HepG2 (cell line): Measurements from ENCODE around the gene MAMSTR. TPM values are rescaled to one million over a fixed set of nuclear protein-coding genes. Genes with fewer than 3 reads are reported as not detected.

Experiments used
- AHDC1 ChIP-seq: sonication (generic); formaldehyde crosslinking; IDR thresholded peaks from 2 replicates; pipeline ENCODE4 v1.5.1; 2020; ENCODE audit warnings: mild to moderate bottlenecking, missing genetic modification reagents, borderline replicate concordance
- CBX2 ChIP-seq, 2 experiments: fragments of 200-600 bp in 1 of 2; sonication (generic); formaldehyde crosslinking in 1 of 2; IDR thresholded peaks; 2 replicates each; pipeline versions ENCODE4 v1.7.0 to v1.8.1; 2018 to 2022; ENCODE audit warnings: low read depth in 2 of 2, low read length in 1 of 2, mild to moderate bottlenecking in 1 of 2, missing genetic modification reagents in 1 of 2
- ZNF318 ChIP-seq: sonication (generic); formaldehyde crosslinking; IDR thresholded peaks from 2 replicates; pipeline ENCODE4 v1.4.0; 2020; ENCODE audit warnings: mild to moderate bottlenecking, missing genetic modification reagents
- ZNF572 ChIP-seq: sonication (generic); formaldehyde crosslinking; IDR thresholded peaks from 2 replicates; pipeline ENCODE4 v1.5.1; 2020; ENCODE audit warnings: mild to moderate bottlenecking, missing genetic modification reagents
- polyA plus RNA-seq, 8 experiments: library from polyadenylated mRNA; depleted of rRNA in 3 of 8; stranded (reverse) in 7 of 8; unstranded in 1 of 8; fragments of >200 nt; fragmentation: Illumina TruSeq in 4 of 8; extraction: Trizol in 4 of 8; gene quantifications; 2 replicates each; pipeline versions ENCODE4 v1.2.1 to v1.2.3, GENCODE V29; 2011 to 2016; ENCODE audit warnings: low read depth in 4 of 8, missing spikeins in 1 of 8, mixed read lengths in 1 of 8; ENCODE audit not compliant: insufficient read depth in 1 of 8
- total RNA-seq, 5 experiments: library from RNA; depleted of rRNA; stranded (reverse); fragments of >200 nt; fragmentation: Illumina TruSeq; extraction: Trizol; gene quantifications; 2 replicates each; pipeline ENCODE4 v1.2.3, GENCODE V29; 2016; ENCODE audit warnings: low read depth in 1 of 5
- TF ChIP-seq, protein P1 (sequence below): sonication (generic); formaldehyde crosslinking; IDR thresholded peaks from one replicate; pipeline ENCODE4 v1.5.1; 2020; ENCODE audit warnings: mild to moderate bottlenecking, missing genetic modification reagents; ENCODE audit errors: not compliant biosample characterization

The MAMSTR gene
- total and polyA plus RNA-seq, 2 of the 13 experiments (the other 11 are each of a cell fraction or from before 2014, with no cell fraction given), result 2.2 to 2.4 TPM

DNA sequence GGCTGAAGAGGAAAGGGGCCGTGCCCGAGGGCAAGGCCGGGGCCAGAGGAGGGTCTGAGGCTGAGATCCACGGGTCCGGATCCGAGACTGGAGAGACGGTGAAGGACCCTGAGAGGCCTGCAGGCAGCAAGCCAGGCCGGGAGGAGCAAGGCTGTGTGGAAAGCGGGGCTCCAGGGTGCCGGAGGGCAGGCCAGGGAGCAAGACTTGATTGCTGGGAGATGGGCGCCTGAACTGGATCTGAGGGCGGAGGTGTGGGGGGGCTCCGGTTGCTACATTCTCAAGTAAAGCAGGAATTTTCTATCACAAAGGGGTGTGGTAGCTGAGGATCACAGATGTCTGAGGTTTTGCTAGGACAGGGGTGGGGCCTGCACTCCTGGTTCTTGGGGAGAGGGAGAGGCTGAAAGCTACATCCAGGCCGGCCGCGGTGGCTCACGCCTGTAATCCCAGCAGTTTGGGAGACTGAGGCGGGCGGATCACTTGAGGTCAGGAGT lies 3.8 kb downstream of the MAMSTR start (continued):
- TF ChIP-seq, protein P1, sequence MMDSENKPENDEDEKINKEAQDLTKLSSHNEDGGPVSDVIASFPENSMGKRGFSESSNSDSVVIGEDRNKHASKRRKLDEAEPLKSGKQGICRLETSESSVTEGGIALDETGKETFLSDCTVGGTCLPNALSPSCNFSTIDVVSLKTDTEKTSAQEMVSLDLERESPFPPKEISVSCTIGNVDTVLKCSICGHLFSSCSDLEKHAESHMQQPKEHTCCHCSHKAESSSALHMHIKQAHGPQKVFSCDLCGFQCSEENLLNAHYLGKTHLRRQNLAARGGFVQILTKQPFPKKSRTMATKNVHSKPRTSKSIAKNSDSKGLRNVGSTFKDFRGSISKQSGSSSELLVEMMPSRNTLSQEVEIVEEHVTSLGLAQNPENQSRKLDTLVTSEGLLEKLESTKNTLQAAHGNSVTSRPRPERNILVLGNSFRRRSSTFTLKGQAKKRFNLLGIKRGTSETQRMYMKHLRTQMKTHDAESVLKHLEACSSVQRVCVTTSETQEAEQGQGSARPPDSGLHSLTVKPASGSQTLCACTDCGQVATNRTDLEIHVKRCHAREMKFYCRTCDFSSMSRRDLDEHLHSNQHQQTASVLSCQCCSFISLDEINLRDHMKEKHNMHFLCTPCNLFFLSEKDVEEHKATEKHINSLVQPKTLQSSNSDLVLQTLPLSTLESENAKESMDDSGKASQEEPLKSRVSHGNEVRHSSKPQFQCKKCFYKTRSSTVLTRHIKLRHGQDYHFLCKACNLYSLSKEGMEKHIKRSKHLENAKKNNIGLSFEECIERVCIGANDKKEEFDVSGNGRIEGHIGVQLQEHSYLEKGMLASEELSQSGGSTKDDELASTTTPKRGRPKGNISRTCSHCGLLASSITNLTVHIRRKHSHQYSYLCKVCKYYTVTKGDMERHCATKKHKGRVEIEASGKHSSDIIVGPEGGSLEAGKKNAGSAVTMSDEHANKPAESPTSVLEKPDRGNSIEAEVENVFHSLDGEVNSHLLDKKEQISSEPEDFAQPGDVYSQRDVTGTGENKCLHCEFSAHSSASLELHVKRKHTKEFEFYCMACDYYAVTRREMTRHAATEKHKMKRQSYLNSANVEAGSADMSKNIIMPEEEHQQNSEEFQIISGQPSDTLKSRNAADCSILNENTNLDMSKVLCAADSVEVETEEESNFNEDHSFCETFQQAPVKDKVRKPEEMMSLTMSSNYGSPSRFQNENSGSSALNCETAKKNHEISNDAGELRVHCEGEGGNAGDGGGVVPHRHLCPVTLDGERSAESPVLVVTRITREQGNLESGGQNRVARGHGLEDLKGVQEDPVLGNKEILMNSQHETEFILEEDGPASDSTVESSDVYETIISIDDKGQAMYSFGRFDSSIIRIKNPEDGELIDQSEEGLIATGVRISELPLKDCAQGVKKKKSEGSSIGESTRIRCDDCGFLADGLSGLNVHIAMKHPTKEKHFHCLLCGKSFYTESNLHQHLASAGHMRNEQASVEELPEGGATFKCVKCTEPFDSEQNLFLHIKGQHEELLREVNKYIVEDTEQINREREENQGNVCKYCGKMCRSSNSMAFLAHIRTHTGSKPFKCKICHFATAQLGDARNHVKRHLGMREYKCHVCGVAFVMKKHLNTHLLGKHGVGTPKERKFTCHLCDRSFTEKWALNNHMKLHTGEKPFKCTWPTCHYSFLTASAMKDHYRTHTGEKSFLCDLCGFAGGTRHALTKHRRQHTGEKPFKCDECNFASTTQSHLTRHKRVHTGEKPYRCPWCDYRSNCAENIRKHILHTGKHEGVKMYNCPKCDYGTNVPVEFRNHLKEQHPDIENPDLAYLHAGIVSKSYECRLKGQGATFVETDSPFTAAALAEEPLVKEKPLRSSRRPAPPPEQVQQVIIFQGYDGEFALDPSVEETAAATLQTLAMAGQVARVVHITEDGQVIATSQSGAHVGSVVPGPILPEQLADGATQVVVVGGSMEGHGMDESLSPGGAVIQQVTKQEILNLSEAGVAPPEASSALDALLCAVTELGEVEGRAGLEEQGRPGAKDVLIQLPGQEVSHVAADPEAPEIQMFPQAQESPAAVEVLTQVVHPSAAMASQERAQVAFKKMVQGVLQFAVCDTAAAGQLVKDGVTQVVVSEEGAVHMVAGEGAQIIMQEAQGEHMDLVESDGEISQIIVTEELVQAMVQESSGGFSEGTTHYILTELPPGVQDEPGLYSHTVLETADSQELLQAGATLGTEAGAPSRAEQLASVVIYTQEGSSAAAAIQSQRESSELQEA (CRISPR knock-in tag), result no peak
- no peak for TF ChIP-seq AHDC1 (CRISPR knock-in tag)
- no peak for TF ChIP-seq CBX2 (IDR thresholded peaks at IDR 0.05; ENCODE audit: low read depth, low read length)
- no peak for TF ChIP-seq CBX2 (CRISPR knock-in tag; IDR thresholded peaks at IDR 0.05; ENCODE audit: low read depth)
- no peak for TF ChIP-seq ZNF572 (CRISPR knock-in tag)
- no peak for TF ChIP-seq ZNF318 (CRISPR knock-in tag)
